ENCODE data around the gene DISC1.

DNA sequence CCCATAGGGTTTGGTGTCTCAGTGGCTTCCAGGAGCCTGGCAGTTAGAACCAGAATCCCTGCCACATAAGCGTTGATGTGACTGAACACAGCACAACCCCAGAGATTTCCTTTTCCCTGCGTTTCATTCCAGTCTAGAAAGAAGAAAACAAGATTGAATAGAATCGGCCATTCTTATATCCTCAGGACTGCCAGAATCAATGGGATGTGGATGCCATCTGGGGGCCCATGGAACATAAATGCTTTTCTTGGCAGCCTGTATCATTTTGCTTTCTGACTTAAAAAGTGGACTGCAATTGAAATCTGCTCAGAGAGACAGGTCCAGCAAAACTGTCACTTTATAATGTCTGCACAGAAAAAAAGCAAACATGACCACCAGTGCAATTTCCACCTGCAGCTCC, 80.3 kb downstream of the DISC1 start:
- TF ChIP-seq, protein P1, sequence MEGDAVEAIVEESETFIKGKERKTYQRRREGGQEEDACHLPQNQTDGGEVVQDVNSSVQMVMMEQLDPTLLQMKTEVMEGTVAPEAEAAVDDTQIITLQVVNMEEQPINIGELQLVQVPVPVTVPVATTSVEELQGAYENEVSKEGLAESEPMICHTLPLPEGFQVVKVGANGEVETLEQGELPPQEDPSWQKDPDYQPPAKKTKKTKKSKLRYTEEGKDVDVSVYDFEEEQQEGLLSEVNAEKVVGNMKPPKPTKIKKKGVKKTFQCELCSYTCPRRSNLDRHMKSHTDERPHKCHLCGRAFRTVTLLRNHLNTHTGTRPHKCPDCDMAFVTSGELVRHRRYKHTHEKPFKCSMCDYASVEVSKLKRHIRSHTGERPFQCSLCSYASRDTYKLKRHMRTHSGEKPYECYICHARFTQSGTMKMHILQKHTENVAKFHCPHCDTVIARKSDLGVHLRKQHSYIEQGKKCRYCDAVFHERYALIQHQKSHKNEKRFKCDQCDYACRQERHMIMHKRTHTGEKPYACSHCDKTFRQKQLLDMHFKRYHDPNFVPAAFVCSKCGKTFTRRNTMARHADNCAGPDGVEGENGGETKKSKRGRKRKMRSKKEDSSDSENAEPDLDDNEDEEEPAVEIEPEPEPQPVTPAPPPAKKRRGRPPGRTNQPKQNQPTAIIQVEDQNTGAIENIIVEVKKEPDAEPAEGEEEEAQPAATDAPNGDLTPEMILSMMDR (IDR thresholded peaks at IDR 0.05) = no peak
- TF ChIP-seq POLR2AphosphoS5 (IDR thresholded peaks at IDR 0.05; ENCODE audit: insufficient read depth in 1 of 2, low read depth in 1 of 2) = no peak

Measured in vagina (tissue), 2 donors.